Prostate gland (tissue), 2 donors: Measurements from ENCODE around the gene ESPNL.

Source experiments
- POLR2A ChIP-seq: fragments of 450-650 bp; IDR thresholded peaks from one replicate; pipeline ENCODE4 v1.6.1; 2016; ENCODE audit warnings: antibody characterized with exemption, mild to moderate bottlenecking
- TF ChIP-seq, protein P1 (sequence below), 4 experiments: fragments of 200-600 bp in 2 of 4; fragments of 450-650 bp in 2 of 4; sonication (generic) in 2 of 4; IDR thresholded peaks; 1 replicate in 3 of 4; 2 replicates in 1 of 4; pipeline ENCODE4 v1.5.1; 2016 to 2019; ENCODE audit warnings: antibody characterized with exemption in 4 of 4, mild to moderate bottlenecking in 2 of 4, moderate library complexity in 2 of 4

- TF ChIP-seq, protein P1, sequence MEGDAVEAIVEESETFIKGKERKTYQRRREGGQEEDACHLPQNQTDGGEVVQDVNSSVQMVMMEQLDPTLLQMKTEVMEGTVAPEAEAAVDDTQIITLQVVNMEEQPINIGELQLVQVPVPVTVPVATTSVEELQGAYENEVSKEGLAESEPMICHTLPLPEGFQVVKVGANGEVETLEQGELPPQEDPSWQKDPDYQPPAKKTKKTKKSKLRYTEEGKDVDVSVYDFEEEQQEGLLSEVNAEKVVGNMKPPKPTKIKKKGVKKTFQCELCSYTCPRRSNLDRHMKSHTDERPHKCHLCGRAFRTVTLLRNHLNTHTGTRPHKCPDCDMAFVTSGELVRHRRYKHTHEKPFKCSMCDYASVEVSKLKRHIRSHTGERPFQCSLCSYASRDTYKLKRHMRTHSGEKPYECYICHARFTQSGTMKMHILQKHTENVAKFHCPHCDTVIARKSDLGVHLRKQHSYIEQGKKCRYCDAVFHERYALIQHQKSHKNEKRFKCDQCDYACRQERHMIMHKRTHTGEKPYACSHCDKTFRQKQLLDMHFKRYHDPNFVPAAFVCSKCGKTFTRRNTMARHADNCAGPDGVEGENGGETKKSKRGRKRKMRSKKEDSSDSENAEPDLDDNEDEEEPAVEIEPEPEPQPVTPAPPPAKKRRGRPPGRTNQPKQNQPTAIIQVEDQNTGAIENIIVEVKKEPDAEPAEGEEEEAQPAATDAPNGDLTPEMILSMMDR (IDR thresholded peaks at IDR 0.05), result no peak
- TF ChIP-seq POLR2A, result no peak
Observed at GRCh38 chr2:238151628-238152235, 51.6 kb downstream of the ESPNL start.
